HEK293 (cell line): Measurements from ENCODE around the gene SPEG.
A peak's percentile ranks its signal among the peaks of the same experiment; 100 is the strongest.

Source experiments
- GLIS1 ChIP-seq: fragments of 450-650 bp; formaldehyde crosslinking; IDR thresholded peaks from 2 replicates; pipeline ENCODE4 v1.5.1; 2016; ENCODE audit warnings: missing biosample characterization, missing genetic modification characterization
- OVOL3 ChIP-seq: fragments of 450-650 bp; formaldehyde crosslinking; IDR thresholded peaks from 2 replicates; pipeline ENCODE4 v1.5.1; 2016; ENCODE audit warnings: missing biosample characterization, missing genetic modification characterization
- PATZ1 ChIP-seq: fragments of 450-650 bp; formaldehyde crosslinking; IDR thresholded peaks from 2 replicates; pipeline ENCODE4 v1.5.1; 2016; ENCODE audit warnings: missing biosample characterization, missing genetic modification characterization
- PRDM1 ChIP-seq: fragments of 450-650 bp; formaldehyde crosslinking; IDR thresholded peaks from 2 replicates; pipeline ENCODE4; 2016; ENCODE audit warnings: missing biosample characterization, missing genetic modification characterization
- REPIN1 ChIP-seq: fragments of 450-650 bp; formaldehyde crosslinking; IDR thresholded peaks from 2 replicates; pipeline ENCODE4 v1.5.1; 2017; ENCODE audit warnings: missing biosample characterization, missing genetic modification characterization, low read depth
- TCF7L2 ChIP-seq: IDR thresholded peaks from 2 replicates; pipeline ENCODE4 v1.6.1; 2011; ENCODE audit warnings: low read depth, mild to moderate bottlenecking, inconsistent platforms, low read length, moderate library complexity, borderline replicate concordance
- ZBTB8A ChIP-seq: fragments of 450-650 bp; formaldehyde crosslinking; IDR thresholded peaks from 2 replicates; pipeline ENCODE4 v1.5.1; 2016; ENCODE audit warnings: missing biosample characterization, missing genetic modification characterization
- ZIC2 ChIP-seq: fragments of 450-650 bp; formaldehyde crosslinking; IDR thresholded peaks from 2 replicates; pipeline ENCODE4 v1.5.1; 2016; ENCODE audit warnings: missing biosample characterization, missing genetic modification characterization
- ZNF473 ChIP-seq: fragments of 450-650 bp; formaldehyde crosslinking; IDR thresholded peaks from 2 replicates; pipeline ENCODE4 v1.5.1; 2017; ENCODE audit warnings: missing biosample characterization, missing genetic modification characterization
- ZNF654 ChIP-seq: fragments of 450-650 bp; formaldehyde crosslinking; IDR thresholded peaks from 2 replicates; pipeline ENCODE4 v1.5.1; 2016; ENCODE audit warnings: low read depth, missing biosample characterization, missing genetic modification characterization
- ZNF76 ChIP-seq: fragments of 450-650 bp; formaldehyde crosslinking; IDR thresholded peaks from 2 replicates; pipeline ENCODE4; 2016; ENCODE audit warnings: low read depth, missing biosample characterization, missing genetic modification characterization, borderline replicate concordance
- ZNF776 ChIP-seq: fragments of 450-650 bp; formaldehyde crosslinking; IDR thresholded peaks from 2 replicates; pipeline ENCODE4 v1.5.0; 2017; ENCODE audit warnings: missing biosample characterization, missing genetic modification characterization, borderline replicate concordance
- ZNF777 ChIP-seq: fragments of 450-650 bp; formaldehyde crosslinking; IDR thresholded peaks from 2 replicates; pipeline ENCODE4 v1.5.1; 2017; ENCODE audit warnings: missing biosample characterization, missing genetic modification characterization, borderline replicate concordance
- ZSCAN4 ChIP-seq: fragments of 450-650 bp; formaldehyde crosslinking; IDR thresholded peaks from 2 replicates; pipeline ENCODE4 v1.5.1; 2017; ENCODE audit warnings: missing biosample characterization, missing genetic modification characterization
- TF ChIP-seq, protein P1 (sequence below): fragments of 450-650 bp; formaldehyde crosslinking; IDR thresholded peaks from 2 replicates; pipeline ENCODE4 v1.5.1; 2016; ENCODE audit warnings: missing biosample characterization, missing genetic modification characterization
- TF ChIP-seq, protein P2 (sequence below): fragments of 450-650 bp; formaldehyde crosslinking; IDR thresholded peaks from 2 replicates; pipeline ENCODE4 v1.5.1; 2016; ENCODE audit warnings: missing biosample characterization, missing genetic modification characterization
- TF ChIP-seq, protein P3 (sequence below): fragments of 450-650 bp; formaldehyde crosslinking; IDR thresholded peaks from 2 replicates; pipeline ENCODE4 v1.5.1; 2016; ENCODE audit warnings: missing biosample characterization, missing genetic modification characterization

Gene SPEG

DNA sequence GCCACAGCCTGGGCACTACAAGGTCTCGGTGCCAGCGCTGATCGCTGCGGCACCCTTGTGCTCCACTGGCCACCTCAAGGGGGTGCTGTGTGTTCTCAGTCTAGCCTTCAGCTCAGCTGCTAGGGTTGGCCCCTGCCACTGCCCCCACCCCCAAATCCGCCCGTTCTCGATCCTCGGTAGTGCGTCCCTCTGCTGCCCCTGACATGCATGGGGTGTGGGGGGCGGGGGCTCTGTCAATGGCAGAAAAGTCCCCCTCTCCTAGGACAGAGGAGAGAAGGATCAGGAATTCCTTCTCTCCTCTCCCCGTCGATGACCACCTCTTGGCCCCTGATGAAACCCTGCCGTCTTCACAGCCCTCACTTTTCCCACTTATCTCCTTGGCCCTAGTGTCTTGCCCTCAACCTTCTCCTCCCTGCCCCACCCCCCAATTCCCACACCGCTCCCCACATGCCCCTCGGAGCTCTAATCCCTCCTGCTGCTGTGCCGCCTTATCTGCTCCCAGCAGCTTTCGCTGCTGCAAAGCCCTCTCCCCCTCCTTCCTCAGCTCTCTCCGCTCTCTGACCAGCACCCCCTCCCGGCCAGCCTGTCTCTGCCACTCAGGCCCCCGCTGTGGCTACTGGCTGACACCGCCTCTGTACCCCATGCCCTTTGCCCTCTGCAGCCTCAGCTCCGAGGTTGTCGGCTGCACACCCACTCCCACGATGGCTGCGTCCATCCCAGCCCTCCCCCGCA, 75.3 kb downstream of the SPEG start (continued):
- TF ChIP-seq OVOL3 (tag by site-specific recombination), result no peak
- TF ChIP-seq, protein P1, sequence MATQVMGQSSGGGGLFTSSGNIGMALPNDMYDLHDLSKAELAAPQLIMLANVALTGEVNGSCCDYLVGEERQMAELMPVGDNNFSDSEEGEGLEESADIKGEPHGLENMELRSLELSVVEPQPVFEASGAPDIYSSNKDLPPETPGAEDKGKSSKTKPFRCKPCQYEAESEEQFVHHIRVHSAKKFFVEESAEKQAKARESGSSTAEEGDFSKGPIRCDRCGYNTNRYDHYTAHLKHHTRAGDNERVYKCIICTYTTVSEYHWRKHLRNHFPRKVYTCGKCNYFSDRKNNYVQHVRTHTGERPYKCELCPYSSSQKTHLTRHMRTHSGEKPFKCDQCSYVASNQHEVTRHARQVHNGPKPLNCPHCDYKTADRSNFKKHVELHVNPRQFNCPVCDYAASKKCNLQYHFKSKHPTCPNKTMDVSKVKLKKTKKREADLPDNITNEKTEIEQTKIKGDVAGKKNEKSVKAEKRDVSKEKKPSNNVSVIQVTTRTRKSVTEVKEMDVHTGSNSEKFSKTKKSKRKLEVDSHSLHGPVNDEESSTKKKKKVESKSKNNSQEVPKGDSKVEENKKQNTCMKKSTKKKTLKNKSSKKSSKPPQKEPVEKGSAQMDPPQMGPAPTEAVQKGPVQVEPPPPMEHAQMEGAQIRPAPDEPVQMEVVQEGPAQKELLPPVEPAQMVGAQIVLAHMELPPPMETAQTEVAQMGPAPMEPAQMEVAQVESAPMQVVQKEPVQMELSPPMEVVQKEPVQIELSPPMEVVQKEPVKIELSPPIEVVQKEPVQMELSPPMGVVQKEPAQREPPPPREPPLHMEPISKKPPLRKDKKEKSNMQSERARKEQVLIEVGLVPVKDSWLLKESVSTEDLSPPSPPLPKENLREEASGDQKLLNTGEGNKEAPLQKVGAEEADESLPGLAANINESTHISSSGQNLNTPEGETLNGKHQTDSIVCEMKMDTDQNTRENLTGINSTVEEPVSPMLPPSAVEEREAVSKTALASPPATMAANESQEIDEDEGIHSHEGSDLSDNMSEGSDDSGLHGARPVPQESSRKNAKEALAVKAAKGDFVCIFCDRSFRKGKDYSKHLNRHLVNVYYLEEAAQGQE, result peak; percentile 18; the same call in 1 of the 2 replicates
- TF ChIP-seq, protein P2, sequence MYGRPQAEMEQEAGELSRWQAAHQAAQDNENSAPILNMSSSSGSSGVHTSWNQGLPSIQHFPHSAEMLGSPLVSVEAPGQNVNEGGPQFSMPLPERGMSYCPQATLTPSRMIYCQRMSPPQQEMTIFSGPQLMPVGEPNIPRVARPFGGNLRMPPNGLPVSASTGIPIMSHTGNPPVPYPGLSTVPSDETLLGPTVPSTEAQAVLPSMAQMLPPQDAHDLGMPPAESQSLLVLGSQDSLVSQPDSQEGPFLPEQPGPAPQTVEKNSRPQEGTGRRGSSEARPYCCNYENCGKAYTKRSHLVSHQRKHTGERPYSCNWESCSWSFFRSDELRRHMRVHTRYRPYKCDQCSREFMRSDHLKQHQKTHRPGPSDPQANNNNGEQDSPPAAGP, result 0 out of 2 replicates have a peak, but pooled peaks have one; percentile 15
- TF ChIP-seq ZIC2 (tag by site-specific recombination), result peak; percentile 93
- TF ChIP-seq ZNF777 (tag by site-specific recombination), result 0 out of 2 replicates have a peak, but pooled peaks have one; percentile 50
- peak; percentile 94 for TF ChIP-seq PRDM1
- no peak for TF ChIP-seq ZNF776 (tag by site-specific recombination)
- peak; percentile 78 for TF ChIP-seq GLIS1
- TF ChIP-seq, protein P3, sequence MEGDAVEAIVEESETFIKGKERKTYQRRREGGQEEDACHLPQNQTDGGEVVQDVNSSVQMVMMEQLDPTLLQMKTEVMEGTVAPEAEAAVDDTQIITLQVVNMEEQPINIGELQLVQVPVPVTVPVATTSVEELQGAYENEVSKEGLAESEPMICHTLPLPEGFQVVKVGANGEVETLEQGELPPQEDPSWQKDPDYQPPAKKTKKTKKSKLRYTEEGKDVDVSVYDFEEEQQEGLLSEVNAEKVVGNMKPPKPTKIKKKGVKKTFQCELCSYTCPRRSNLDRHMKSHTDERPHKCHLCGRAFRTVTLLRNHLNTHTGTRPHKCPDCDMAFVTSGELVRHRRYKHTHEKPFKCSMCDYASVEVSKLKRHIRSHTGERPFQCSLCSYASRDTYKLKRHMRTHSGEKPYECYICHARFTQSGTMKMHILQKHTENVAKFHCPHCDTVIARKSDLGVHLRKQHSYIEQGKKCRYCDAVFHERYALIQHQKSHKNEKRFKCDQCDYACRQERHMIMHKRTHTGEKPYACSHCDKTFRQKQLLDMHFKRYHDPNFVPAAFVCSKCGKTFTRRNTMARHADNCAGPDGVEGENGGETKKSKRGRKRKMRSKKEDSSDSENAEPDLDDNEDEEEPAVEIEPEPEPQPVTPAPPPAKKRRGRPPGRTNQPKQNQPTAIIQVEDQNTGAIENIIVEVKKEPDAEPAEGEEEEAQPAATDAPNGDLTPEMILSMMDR (tag by site-specific recombination), result peak; percentile 87
- TF ChIP-seq ZNF654, result no peak
- peak; percentile 61 for TF ChIP-seq ZNF76 (tag by site-specific recombination)
- TF ChIP-seq PATZ1 (tag by site-specific recombination), result peak; percentile 90
- no peak for TF ChIP-seq ZNF473
- no peak for TF ChIP-seq REPIN1 (tag by site-specific recombination)
- TF ChIP-seq ZBTB8A (tag by site-specific recombination), result peak; percentile 27; the same call in 1 of the 2 replicates
- TF ChIP-seq ZSCAN4 (tag by site-specific recombination), result no peak
- no peak for TF ChIP-seq TCF7L2
- TF ChIP-seq, all 188 proteins: peak for 32
